GM23338 (cell line): Measurements from ENCODE around the gene CCDC32.

Experiments used
- CREB1 ChIP-seq: fragments of 250-450 bp; sonication (Bioruptor Pico); IDR thresholded peaks from 2 replicates; pipeline ENCODE4 v1.5.0; 2020; ENCODE audit warnings: low read depth, mild to moderate bottlenecking, moderate library complexity
- EZH2 ChIP-seq: fragments of 200-600 bp; sonication (generic); IDR thresholded peaks from one replicate; pipeline ENCODE4 v1.8.0; 2017; ENCODE audit warnings: antibody characterized with exemption, mild to moderate bottlenecking, low read depth; ENCODE audit not compliant: unreplicated experiment
- EZH2phosphoT487 ChIP-seq: fragments of 200-600 bp; sonication (generic); IDR thresholded peaks from one replicate; pipeline ENCODE4 v1.8.1; 2018; ENCODE audit warnings: antibody characterized with exemption; ENCODE audit not compliant: unreplicated experiment
- JUNB ChIP-seq: IDR thresholded peaks from one replicate; pipeline ENCODE4 v1.6.1; 2016; ENCODE audit warnings: antibody characterized with exemption; ENCODE audit not compliant: unreplicated experiment
- POLR2AphosphoS5 ChIP-seq: IDR thresholded peaks from 2 replicates; pipeline ENCODE4 v1.6.1; 2016; ENCODE audit warnings: antibody characterized with exemption, low read depth
- REST ChIP-seq: IDR thresholded peaks from one replicate; pipeline ENCODE4 v1.6.1; 2018; ENCODE audit warnings: antibody characterized with exemption; ENCODE audit not compliant: unreplicated experiment
- STAT1 ChIP-seq: IDR thresholded peaks from one replicate; pipeline ENCODE4 v1.6.1; 2016; ENCODE audit warnings: antibody characterized with exemption; ENCODE audit not compliant: unreplicated experiment
- ZNF331 ChIP-seq: fragments of 250-450 bp; sonication (Bioruptor Pico); IDR thresholded peaks from 2 replicates; pipeline ENCODE4 v1.5.0; 2020; ENCODE audit warnings: low read depth, mild to moderate bottlenecking, moderate library complexity
- TF ChIP-seq, protein P1 (sequence below), 2 experiments: fragments of 200-600 bp in 1 of 2; sonication (generic) in 1 of 2; conservative IDR thresholded peaks; 2 replicates each; pipeline versions ENCODE4 v1.5.1 to v1.6.1; 2016 to 2017; ENCODE audit warnings: antibody characterized with exemption in 2 of 2, low read depth in 2 of 2, mild to moderate bottlenecking in 2 of 2, moderate library complexity in 1 of 2
- TF ChIP-seq, protein P2 (sequence below): fragments of 250-450 bp; sonication (Bioruptor Pico); IDR thresholded peaks from 2 replicates; pipeline ENCODE4 v1.5.0; 2020; ENCODE audit warnings: mild to moderate bottlenecking, moderate library complexity
- TF ChIP-seq, protein P3 (sequence below): IDR thresholded peaks from 2 replicates; pipeline ENCODE4 v1.6.1; 2016; ENCODE audit warnings: antibody characterized with exemption

DNA sequence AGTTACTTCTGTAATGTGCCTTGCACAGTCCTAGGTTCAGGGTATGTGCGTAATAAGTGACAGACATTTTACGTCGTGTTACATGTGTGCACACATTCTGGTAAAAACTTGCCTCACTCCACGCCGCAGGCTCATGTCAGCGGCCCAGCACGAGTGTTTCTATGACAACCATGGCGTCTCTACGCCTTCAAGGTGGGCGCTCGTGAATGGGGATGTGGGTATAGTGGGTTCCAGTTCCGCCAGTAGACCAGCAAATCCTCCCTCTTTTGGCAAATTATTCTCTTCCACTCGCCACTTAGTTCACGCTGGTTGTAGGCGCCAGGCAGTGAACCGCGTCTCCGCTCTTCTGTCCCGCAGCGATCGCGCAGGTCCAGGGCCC is 53.8 kb downstream of the CCDC32 start:
- no peak for TF ChIP-seq EZH2
- TF ChIP-seq, protein P1, sequence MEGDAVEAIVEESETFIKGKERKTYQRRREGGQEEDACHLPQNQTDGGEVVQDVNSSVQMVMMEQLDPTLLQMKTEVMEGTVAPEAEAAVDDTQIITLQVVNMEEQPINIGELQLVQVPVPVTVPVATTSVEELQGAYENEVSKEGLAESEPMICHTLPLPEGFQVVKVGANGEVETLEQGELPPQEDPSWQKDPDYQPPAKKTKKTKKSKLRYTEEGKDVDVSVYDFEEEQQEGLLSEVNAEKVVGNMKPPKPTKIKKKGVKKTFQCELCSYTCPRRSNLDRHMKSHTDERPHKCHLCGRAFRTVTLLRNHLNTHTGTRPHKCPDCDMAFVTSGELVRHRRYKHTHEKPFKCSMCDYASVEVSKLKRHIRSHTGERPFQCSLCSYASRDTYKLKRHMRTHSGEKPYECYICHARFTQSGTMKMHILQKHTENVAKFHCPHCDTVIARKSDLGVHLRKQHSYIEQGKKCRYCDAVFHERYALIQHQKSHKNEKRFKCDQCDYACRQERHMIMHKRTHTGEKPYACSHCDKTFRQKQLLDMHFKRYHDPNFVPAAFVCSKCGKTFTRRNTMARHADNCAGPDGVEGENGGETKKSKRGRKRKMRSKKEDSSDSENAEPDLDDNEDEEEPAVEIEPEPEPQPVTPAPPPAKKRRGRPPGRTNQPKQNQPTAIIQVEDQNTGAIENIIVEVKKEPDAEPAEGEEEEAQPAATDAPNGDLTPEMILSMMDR (conservative IDR thresholded peaks at IDR 0.05; ENCODE audit: low read depth in 2 of 2) = no peak
- no peak for TF ChIP-seq POLR2AphosphoS5
- TF ChIP-seq CREB1 (CRISPR knock-in tag) = no peak
- TF ChIP-seq JUNB = no peak
- no peak for TF ChIP-seq EZH2phosphoT487
- no peak for TF ChIP-seq REST
- TF ChIP-seq, protein P2, sequence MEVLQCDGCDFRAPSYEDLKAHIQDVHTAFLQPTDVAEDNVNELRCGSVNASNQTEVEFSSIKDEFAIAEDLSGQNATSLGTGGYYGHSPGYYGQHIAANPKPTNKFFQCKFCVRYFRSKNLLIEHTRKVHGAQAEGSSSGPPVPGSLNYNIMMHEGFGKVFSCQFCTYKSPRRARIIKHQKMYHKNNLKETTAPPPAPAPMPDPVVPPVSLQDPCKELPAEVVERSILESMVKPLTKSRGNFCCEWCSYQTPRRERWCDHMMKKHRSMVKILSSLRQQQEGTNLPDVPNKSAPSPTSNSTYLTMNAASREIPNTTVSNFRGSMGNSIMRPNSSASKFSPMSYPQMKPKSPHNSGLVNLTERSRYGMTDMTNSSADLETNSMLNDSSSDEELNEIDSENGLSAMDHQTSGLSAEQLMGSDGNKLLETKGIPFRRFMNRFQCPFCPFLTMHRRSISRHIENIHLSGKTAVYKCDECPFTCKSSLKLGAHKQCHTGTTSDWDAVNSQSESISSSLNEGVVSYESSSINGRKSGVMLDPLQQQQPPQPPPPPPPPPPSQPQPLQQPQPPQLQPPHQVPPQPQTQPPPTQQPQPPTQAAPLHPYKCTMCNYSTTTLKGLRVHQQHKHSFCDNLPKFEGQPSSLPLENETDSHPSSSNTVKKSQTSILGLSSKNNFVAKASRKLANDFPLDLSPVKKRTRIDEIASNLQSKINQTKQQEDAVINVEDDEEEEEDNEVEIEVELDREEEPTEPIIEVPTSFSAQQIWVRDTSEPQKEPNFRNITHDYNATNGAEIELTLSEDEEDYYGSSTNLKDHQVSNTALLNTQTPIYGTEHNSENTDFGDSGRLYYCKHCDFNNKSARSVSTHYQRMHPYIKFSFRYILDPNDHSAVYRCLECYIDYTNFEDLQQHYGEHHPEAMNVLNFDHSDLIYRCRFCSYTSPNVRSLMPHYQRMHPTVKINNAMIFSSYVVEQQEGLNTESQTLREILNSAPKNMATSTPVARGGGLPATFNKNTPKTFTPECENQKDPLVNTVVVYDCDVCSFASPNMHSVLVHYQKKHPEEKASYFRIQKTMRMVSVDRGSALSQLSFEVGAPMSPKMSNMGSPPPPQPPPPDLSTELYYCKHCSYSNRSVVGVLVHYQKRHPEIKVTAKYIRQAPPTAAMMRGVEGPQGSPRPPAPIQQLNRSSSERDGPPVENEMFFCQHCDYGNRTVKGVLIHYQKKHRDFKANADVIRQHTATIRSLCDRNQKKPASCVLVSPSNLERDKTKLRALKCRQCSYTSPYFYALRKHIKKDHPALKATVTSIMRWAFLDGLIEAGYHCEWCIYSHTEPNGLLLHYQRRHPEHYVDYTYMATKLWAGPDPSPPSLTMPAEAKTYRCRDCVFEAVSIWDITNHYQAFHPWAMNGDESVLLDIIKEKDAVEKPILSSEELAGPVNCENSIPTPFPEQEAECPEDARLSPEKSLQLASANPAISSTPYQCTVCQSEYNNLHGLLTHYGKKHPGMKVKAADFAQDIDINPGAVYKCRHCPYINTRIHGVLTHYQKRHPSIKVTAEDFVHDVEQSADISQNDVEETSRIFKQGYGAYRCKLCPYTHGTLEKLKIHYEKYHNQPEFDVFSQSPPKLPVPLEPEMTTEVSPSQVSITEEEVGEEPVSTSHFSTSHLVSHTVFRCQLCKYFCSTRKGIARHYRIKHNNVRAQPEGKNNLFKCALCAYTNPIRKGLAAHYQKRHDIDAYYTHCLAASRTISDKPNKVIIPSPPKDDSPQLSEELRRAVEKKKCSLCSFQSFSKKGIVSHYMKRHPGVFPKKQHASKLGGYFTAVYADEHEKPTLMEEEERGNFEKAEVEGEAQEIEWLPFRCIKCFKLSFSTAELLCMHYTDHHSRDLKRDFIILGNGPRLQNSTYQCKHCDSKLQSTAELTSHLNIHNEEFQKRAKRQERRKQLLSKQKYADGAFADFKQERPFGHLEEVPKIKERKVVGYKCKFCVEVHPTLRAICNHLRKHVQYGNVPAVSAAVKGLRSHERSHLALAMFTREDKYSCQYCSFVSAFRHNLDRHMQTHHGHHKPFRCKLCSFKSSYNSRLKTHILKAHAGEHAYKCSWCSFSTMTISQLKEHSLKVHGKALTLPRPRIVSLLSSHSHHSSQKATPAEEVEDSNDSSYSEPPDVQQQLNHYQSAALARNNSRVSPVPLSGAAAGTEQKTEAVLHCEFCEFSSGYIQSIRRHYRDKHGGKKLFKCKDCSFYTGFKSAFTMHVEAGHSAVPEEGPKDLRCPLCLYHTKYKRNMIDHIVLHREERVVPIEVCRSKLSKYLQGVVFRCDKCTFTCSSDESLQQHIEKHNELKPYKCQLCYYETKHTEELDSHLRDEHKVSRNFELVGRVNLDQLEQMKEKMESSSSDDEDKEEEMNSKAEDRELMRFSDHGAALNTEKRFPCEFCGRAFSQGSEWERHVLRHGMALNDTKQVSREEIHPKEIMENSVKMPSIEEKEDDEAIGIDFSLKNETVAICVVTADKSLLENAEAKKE = no peak
- no peak for TF ChIP-seq ZNF331 (CRISPR knock-in tag)
- TF ChIP-seq, protein P3, sequence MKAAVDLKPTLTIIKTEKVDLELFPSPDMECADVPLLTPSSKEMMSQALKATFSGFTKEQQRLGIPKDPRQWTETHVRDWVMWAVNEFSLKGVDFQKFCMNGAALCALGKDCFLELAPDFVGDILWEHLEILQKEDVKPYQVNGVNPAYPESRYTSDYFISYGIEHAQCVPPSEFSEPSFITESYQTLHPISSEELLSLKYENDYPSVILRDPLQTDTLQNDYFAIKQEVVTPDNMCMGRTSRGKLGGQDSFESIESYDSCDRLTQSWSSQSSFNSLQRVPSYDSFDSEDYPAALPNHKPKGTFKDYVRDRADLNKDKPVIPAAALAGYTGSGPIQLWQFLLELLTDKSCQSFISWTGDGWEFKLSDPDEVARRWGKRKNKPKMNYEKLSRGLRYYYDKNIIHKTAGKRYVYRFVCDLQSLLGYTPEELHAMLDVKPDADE = no peak
- no peak for TF ChIP-seq STAT1
